T47D (cell line): ENCODE measurements around the gene CDK14.
"Not testable (repeated sequence)": the region's sequence is repeated elsewhere in the genome, so short reads cannot be mapped to it uniquely, and the experiment has no call there.

Source experiments
- DNase-seq, 2 experiments: peaks; one replicate each; pipeline versions ENCODE4 v3.0.0 to v3.0.0-alpha.2; 2011 to 2012; ENCODE audit warnings: low read depth in 1 of 2, low spot score in 1 of 2
- JUND ChIP-seq: IDR thresholded peaks from 2 replicates; pipeline ENCODE4 v1.6.1; 2012; ENCODE audit warnings: low read depth
- in situ Hi-C: cut with HindIII; loops from 2 replicates; pipeline ENCODE4 v1.10.0; 2016; ENCODE audit warnings: low sequenced_read_pairs, low pct_unique_long_range_greater_than_20kb

Gene CDK14

GRCh38 chr7:90728568-90728967 lies 132.4 kb downstream of the CDK14 start:
- in situ Hi-C loops: no loop called here
- no peak for DNase-seq
- no peak for TF ChIP-seq JUND

GRCh38 chr7:90735611-90736280 lies 139.6 kb downstream of the CDK14 start:
- DNase-seq, in situ Hi-C loops: not testable (repeated sequence)

GRCh38 chr7:90736316-90736715 lies 140.2 kb downstream of the CDK14 start:
- TF ChIP-seq JUND: no peak
- in situ Hi-C loops: no loop called here
- no peak for DNase-seq

- DNase-seq: no peak
- no peak for TF ChIP-seq JUND
- in situ Hi-C loops: no loop called here
These were observed 141.1 kb downstream of the CDK14 start for GRCh38 chr7:90736968-90737939.

- no peak for TF ChIP-seq JUND
- DNase-seq: no peak
- in situ Hi-C loops: no loop called here
These were observed 142.1 kb downstream of the CDK14 start for GRCh38 chr7:90738249-90738648.

DNA sequence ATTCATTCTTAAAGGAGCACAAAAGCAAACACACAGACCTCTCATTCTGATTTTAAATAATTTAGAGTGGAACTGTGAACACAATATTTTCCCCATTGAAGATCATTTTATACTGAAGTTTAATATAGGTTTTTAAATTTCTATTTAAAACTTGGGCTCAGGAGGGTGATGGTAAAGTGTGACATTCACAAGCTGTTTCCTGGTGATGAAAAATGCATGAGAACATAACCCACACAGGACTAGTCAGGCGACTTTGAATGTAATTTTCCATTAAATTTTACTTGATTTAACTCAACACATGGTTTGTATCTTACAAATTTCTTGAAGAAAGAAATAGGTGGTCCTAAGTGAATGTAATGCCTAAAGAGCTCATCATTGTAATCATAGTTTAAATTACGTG lies 143.6 kb downstream of the CDK14 start:
- in situ Hi-C loops: no loop called here
- DNase-seq: no peak
- no peak for TF ChIP-seq JUND

DNA sequence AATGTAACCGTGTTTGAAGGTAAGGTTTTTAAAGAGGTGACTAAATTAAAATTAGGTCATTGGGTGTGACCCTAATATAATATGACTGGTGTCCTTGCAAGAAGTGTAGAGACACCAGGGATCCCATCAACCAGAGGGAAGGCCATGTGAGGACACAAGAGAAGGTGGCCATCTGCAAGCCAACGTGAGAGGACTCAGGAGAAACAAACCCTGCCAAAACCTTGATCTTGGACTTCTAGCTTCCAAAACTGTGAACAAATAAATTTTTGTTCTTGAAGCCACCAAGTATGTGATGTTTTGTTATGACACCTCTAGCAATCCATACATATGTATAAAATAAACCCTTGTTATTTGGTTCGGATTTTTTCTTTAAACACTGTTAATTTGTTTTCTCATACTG lies 144.3 kb downstream of the CDK14 start:
- no peak for DNase-seq
- in situ Hi-C loops: no loop called here
- TF ChIP-seq JUND: no peak

- in situ Hi-C loops: no loop called here
- DNase-seq: no peak
- no peak for TF ChIP-seq JUND
These were observed 147.5 kb downstream of the CDK14 start for GRCh38 chr7:90743626-90744025.

- in situ Hi-C loops: no loop called here
- DNase-seq: no peak
- TF ChIP-seq JUND: no peak
These were observed 151.4 kb downstream of the CDK14 start for GRCh38 chr7:90747516-90747915.

DNA sequence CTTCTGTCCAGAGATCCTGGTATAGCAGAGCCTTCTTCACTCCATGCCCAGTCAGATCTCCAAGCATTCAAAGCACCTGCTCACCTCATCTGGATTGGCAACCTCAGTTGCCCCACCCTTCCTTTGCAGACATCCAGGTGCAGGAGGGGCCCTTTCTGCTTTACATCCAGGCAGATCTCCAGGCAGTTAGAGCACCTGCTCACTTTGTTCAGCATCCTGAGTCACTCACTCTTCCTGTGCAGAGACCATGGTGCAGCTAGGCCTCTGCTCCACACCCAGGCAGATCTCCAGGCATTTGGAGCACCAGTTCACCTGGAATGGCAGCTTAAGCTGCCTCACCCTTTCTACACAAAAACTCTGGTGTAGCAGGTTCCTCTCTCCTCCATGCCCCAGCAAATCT lies 153.1 kb downstream of the CDK14 start:
- in situ Hi-C loops: no loop called here
- TF ChIP-seq JUND: no peak
- DNase-seq: no peak

- no peak for TF ChIP-seq JUND
- no peak for DNase-seq
These were observed 153.7 kb downstream of the CDK14 start for GRCh38 chr7:90749774-90750173.

DNA sequence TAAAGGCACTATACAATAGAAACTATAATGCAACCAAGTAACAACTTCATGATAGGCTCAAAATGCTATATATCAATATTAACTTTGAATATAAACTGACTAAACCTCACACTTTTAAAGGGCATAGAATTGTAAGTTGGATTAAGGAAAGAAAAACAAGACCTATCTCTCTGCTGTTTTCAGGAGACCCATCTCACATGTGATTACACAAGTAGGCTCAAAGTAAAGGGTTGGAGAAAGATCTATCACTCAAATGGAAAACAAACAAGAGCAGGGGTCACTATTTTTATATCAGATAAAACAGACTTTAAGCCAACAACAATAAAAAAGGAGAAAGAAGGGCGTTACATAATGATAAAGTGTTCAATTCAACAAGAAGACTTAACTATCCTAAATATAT lies 155.5 kb downstream of the CDK14 start:
- no peak for DNase-seq
- in situ Hi-C loops: no loop called here
- TF ChIP-seq JUND: no peak

More at GRCh38 chr7:90749774-90750173, 153.7 kb downstream of the CDK14 start:
- in situ Hi-C loops: no loop called here

DNA sequence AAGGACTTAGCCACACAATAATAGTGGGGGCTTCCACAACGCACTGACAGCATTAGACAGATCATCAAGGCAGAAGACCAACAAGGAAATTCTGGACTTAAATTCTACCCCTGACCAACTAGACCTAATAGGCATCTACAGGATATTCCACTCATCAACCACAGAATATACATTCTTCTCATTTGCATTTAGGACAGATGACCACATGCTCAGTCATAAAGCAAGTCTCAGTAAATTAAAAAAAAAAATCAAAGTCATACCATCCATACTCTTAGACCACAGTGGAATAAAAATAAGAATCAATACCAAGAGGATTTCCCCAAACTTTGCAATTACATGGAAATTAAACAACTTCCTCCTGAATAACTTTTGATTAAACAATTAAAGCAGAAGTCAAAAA lies 155.9 kb downstream of the CDK14 start:
- DNase-seq: no peak
- in situ Hi-C loops: no loop called here
- TF ChIP-seq JUND: no peak
